Caki2 (cell line): ENCODE measurements around the gene AKNA. TPM values are rescaled to one million over a fixed set of nuclear protein-coding genes. Genes with fewer than 3 reads are reported as not detected.
A peak's percentile ranks its signal among the peaks of the same experiment; 100 is the strongest.

Experiments
- DNase-seq: peaks from one replicate; pipeline ENCODE4 v3.0.0-alpha.2; 2015; ENCODE audit warnings: low read depth
- in situ Hi-C: cut with HindIII; loops from 2 replicates; pipeline ENCODE4 v1.10.0; 2016; ENCODE audit warnings: low sequenced_read_pairs, low pct_unique_long_range_greater_than_20kb, mixed read lengths
- total RNA-seq: library from RNA; depleted of rRNA; stranded (reverse); fragments of >200 nt; shearing (Covaris generic); gene quantifications from 2 replicates; pipeline ENCODE4 v1.2.3, GENCODE V29; 2014; ENCODE audit warnings: low replicate concordance

The AKNA gene
- total RNA-seq, 1 experiment from 2014 or later = 6.3 TPM

- in situ Hi-C loops = no loop called here
- no peak for DNase-seq
Measured at GRCh38 chr9:114304416-114305188, 83.2 kb downstream of the AKNA start.

GRCh38 chr9:114303977-114304376 lies 83.8 kb downstream of the AKNA start:
- DNase-seq = no peak
- in situ Hi-C loops = no loop called here

GRCh38 chr9:114303571-114303970 lies 84.2 kb downstream of the AKNA start:
- no peak for DNase-seq
- in situ Hi-C loops = no loop called here

- no peak for DNase-seq
- in situ Hi-C loops = no loop called here
Measured at GRCh38 chr9:114302727-114303126, 85.1 kb downstream of the AKNA start.

- in situ Hi-C loops = no loop called here
- no peak for DNase-seq
Measured at GRCh38 chr9:114301798-114302565, 85.8 kb downstream of the AKNA start.

- DNase-seq = no peak
- in situ Hi-C loops = no loop called here
Measured at GRCh38 chr9:114300846-114301797, 86.7 kb downstream of the AKNA start.

GRCh38 chr9:114300153-114300845 lies 87.5 kb downstream of the AKNA start:
- no peak for DNase-seq
- in situ Hi-C loops = no loop called here

- in situ Hi-C loops = no loop called here
- DNase-seq = no peak
Measured at GRCh38 chr9:114299286-114300152, 88.3 kb downstream of the AKNA start.

- in situ Hi-C loops = no loop called here
- DNase-seq = no peak
Measured at GRCh38 chr9:114296338-114296737, 91.4 kb downstream of the AKNA start.

- in situ Hi-C loops = no loop called here
- DNase-seq = no peak
Measured at GRCh38 chr9:114294664-114295063, 93.1 kb downstream of the AKNA start.

- in situ Hi-C loops = no loop called here
Measured at GRCh38 chr9:114291886-114292590, 95.7 kb downstream of the AKNA start.

GRCh38 chr9:114291064-114291474 lies 96.7 kb downstream of the AKNA start:
- DNase-seq = peak; percentile 68
- in situ Hi-C loops = no loop called here

More at GRCh38 chr9:114291886-114292590, 95.7 kb downstream of the AKNA start:
- no peak for DNase-seq

- no peak for DNase-seq
- in situ Hi-C loops = no loop called here
Measured at GRCh38 chr9:114290561-114290986, 97.2 kb downstream of the AKNA start.

GRCh38 chr9:114289571-114290481 lies 98.0 kb downstream of the AKNA start:
- DNase-seq = no peak
- in situ Hi-C loops = no loop called here

- in situ Hi-C loops = no loop called here
- DNase-seq = no peak
Measured at GRCh38 chr9:114289106-114289505, 98.7 kb downstream of the AKNA start.
